Activated CD4-positive, alpha-beta T cell treated with anti-CD3 and anti-CD28 coated beads, Interleukin-2, Interleukin-6, amounts not matched to agents 100 ng/mL and 50 ng/mL, durations not matched to agents 16 hours and 8 hours (primary cell): ENCODE data around the gene TMPRSS9.
"Not testable (repeated sequence)": the region's sequence is repeated elsewhere in the genome, so short reads cannot be mapped to it uniquely, and the experiment has no call there.

ENCODE experiments used
- DNase-seq: peaks from one replicate; pipeline ENCODE4 v3.0.0-alpha.2; 2020

The TMPRSS9 gene

DNA sequence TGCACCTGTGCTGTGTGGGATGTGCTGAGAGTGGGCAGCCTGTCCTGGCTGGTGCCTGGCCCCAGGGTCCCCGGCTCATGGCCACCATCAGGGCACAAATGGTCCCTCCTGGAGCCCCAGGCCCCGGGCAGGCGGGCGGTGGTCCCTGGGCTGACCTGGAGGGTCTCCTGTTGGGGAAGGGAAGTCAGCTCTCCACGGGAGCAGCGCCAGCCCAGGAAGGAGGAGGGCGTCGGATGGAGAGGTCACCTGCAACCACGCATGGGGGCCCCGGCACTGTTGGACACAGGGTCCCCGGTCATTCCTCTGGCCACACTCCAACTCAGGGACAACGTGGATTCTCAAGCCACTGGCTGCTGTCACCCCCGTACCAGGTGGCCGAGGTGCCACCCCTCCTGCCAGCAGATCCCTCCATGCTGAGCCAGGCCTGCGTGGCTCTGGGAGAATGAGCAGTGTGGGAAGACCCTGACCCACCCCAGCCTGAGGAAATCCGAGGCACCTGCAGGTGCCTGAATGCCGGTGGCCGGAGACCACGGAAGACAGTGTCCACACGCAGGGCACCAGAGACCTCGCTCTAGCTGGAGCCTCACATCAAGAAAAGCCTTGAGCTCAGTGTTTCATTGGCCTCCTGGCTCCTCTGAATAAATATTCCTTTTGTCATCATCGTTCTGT lies 83.2 kb downstream of the TMPRSS9 start:
- no peak for DNase-seq

DNA sequence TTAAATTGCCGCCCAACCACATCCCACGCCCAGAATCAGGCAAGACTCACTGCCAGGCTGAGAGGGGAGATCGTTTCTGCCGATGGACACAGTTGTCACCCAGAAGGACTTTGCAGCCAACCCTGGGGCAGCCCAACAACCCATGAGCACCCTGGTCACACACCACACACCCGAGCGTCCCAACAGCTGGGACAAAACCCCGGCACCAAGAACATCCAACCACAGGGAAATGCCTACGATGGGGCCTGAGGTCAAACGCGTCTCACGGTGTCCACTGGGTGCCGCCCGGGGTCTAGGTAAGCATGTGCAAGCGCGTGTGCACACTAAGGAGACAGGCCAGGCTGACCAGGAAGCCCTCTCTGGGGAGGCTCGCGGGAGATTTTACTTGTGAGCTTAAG lies 83.7 kb downstream of the TMPRSS9 start:
- no peak for DNase-seq

DNA sequence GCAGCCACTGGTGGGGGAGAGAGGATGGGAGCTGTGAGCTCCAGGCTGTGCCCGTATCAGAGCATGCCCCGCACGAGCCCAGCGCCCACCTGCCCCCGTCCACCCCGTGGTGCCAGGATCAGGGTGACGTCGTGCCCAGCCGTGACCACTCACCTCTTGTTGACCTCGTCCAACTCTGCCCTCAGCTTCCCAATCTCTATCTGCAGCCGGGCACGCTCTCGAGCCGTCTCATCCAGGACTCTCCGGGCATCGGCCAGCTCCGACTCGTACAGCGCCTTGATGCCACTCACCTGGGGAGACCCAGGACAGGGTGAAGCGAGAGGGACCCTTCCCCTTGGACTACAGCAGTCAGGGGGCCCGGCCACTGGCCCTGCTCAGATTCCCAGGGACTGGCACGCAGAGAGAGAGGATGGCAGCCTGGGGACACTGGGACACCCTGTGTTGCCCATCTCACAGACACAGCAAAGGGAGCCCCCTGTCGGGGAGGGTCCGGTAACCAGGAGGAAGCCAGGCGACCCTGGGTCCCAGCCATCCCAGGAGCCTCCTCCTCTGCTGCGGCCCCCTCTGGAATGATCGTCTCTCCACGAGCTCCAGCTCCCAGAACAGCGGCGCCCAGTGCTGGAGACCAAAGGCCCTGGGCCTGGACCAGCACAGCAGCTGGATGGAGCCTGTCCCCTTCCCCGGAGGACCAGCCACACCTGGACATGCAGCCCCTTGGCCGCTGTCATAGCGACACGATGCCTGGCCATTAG lies 84.4 kb downstream of the TMPRSS9 start:
- no peak for DNase-seq

DNA sequence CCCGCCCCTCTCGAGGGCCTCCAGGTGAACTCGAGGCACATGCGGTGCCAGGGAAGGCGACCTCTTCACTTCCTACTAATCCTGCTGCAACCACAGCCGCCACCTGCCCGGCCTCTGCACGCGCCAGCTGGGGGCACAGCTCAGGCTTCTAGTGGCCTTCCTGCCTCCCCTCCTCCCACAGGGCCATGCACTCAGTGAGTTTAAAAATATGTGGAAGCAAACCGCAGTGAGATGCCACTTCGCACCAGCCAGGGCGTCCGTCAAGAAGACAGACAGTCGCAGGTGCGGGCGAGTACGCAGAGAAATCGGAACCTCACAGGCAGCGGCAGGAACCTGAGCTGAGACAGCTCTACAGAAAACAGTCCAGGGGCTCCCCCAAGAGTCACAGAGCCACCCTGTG lies 86.3 kb downstream of the TMPRSS9 start:
- no peak for DNase-seq

DNA sequence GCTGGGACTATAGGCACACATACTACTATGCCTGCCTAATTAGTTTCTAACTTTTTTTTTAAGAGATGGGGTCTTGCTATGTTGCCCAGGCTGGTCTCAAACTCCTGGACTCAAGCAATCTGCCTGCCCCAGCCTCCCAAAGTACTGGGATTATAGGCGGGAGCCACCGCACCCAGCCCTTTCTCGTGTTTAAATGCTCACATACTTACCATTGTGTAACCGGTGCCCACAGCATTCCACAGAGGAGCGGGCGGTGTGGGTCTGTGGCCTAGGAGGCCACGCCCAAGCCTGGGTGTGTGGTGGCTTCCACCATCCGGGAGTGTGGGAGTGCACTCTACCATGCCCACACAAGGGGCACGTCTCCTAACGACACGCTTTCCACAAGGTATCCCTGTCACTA lies 89.0 kb downstream of the TMPRSS9 start:
- DNase-seq = no peak

DNA sequence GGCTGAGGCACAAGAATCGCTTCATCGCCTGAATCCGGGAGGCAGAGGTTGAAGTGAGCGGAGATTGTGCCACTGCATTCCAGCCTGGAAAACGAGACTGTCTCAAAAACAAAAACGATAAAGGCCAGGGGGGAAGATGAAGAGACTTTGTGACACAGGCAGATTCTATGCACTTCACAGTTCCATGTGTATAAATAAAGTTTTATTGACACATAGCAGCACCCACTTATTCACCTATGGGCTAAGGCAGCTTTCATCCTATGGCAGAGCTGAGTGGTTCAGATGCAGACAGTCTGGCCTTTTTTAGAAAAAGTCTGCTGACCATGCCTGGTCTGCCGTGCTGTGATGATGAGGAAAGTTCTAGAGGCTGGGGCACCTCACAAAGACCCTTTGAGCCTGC lies 91.1 kb downstream of the TMPRSS9 start:
- DNase-seq = no peak

DNA sequence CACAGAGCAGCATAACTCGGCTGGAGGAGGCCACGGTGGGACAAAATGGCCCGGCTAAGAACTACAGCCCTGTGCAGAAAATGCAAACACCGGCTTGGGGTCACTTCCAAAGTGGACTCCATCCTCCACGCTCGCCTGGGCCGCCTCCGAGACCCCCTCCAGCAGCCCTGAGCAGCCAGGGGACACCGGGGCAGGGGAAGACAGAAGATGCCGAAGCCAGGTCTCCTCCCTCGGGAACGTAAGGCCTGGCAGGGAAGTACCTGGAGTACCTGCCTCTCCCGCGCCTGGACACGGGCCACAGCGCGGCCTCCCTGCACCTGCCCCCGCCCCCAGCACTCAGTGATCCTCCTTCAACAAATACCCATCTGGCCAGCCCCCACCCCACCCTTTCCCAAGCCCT lies 91.7 kb downstream of the TMPRSS9 start:
- no peak for DNase-seq

DNA sequence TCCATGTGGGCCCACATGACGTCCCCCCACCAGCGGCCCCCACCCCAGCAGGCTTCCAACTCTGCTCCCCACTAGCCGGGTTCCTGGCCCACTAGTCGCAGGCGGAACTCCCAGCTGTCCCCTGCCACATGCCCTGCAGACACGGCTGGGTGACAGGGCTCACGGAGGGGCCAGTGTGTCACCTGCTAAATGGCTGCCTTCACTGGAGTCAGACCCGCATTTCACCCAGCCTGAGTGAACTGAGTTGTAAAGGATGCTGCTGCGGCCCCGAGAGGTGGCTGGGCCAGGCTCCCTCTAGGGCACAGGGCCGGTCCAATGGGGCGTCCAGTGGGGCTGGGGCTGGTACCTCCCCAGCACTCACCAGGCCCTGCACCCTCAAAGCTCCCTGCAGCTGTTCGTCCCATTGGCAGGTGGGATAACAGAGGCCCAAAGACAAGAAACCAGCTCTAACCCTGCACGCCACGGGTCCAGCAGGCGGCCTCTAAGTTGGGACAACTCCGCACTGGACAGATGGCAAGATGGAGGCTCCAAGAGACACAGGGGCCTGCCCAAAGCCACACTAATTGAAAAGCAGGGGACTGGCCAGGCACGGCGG lies 93.5 kb downstream of the TMPRSS9 start:
- DNase-seq = no peak

DNA sequence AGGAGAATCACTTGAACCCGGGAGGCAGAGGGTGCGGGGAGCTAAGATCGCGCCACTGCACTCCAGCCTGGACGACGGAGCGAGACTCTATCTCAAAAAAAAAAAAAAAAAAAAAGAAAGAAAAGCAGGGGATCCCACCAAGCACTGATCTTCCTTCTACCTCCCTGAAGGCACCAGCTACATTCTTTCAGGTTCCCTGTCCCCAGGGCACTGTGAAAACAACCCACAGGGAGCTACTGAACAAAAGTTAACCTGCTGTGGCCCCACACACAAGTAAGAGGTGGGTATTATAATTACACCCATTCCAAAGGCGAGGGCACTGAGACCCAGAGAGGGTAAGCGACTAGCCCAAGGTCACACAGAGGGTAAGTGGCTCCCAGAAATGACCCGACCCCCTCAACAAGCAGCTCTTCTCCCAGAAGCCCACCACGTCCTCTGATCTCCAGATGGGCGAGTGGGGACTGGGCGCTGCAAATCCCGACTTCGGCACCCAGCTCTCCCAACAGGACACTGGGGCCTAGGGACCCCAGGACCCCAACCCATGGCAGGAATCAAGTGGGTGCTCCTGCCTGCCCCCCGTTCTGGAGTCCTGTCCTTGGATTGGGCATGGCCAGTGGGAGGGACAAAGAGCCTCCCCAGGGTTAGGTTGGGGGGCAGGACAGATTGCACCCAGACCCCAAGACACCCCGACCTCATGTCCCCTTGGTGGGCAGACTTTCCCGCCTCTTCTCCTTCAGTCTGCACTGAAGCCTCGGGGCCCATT lies 94.3 kb downstream of the TMPRSS9 start:
- DNase-seq = no peak

DNA sequence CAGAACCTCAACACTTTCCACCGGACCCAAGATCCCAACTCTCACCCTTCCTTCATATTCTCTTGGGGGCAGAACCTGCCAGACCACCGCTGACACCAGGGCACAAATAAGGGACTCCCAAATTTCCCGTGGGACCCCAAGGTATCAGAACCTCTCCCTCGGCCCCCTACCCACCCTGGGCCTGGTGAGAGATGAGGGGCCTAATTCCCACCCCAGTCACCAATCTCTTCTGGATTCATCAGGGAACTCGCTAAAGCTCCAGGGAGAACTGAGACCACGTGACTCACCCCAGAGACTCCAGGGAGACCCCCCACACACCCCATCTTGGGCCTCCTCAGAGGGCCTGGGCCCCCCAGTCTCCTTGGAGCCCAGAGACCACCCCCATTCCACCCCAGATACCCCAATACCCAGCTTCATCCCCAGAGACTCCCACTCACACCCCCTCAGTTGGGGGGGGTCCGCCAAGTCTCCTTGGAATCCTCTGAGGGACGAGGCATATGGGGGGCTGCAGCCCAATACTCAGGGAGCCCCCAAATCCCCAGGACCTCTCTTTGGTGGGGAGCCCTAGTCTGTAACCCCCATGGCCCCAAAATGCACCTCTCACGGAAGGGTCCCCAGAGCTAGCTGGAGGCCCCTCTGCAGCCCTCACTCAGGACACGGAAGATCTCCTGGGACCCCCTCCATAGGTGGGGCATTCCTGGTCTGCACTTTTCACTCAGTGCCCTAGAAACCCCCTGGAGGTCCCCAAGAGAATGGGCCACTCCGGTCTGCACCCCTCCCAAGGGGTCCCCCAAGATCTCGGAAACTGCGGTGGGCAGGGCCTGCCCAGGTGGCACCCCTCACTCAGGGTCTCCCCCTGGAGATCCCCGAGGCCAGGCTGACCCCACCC lies 95.1 kb downstream of the TMPRSS9 start:
- DNase-seq = no peak

DNA sequence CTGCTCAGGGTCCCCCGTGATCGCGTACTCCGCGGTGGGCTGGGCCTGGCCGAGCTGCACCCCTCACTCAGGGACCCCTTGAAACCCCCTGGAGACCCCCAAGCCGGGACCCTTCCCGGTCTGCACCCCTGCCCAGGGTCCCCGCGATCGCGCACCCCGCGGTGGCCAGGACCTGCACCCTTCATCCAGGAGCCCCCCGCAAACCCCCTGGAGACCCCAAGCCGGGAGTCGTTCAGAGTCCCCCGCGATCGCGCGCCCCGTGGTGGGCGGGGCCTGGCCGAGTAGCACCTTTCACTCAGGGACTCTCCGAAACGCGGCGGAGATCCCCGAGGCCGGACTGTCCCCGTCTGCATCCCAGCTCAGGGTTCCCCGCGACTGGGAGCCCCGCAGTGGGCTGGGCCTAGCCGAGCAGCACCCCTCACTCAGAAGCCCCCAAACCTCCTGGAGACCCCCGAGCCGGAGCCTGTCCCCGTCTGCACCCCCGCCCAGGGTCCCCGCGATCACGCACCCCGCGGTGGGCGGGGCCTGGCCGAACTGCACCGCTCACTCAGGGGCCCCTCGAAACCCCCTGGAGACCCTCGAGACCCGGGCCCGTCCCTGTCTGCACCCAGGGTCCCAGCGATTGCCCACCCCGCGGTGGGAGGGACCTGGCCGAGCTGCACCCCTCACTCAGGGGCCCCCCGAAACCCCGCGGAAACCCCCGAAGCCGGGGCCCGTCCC lies 95.9 kb downstream of the TMPRSS9 start:
- peak; percentile 62 for DNase-seq

DNA sequence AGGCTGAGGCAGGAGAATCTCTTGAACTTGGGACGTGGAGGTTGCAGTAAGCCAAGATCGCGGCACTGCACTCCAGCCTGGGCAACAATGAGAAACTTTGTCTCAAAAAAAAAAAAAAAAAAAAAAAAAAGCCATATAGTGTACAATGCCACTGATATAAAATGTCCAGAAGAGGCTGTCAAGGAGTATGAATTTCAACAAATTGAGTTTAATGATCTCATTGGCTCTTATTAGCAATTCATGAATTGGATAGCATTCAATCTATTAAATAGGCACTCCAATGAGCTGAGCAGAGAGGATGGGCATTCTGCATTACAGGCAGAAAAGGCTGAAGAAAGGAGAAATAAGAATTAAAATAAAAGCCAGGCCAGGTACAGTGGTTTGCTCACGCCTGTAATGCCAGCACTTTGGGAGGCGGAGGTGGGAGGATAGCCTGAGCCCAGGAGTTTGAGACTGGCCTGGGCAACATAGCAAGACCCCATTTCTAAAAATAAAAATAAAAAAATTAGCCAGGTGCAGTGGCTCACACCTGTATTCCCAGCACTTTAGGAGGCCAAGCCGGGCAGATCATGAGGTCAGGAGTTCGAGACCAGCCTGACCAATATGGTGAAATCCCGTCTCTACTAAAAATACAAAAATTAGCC lies 97.5 kb downstream of the TMPRSS9 start:
- DNase-seq = no peak

DNA sequence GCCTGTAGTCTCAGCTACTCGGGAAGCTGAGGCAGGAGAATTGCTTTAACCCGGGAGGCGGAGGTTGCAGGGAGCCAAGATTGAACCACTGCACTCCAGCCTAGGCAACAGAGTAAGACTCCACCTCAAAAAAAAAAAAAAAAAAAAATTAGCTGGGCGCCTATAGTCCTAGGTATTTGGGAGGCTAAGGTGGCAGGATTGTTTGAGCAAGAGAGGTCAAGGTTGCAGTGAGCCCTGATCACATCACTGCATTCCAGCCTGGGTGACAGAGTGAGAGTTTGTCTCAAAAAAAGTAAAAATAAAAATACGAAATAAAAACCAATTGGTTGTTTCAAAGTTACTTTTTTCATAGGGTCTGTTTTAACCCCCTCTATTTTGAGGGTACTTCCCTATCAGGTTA lies 98.0 kb downstream of the TMPRSS9 start:
- no peak for DNase-seq

DNA sequence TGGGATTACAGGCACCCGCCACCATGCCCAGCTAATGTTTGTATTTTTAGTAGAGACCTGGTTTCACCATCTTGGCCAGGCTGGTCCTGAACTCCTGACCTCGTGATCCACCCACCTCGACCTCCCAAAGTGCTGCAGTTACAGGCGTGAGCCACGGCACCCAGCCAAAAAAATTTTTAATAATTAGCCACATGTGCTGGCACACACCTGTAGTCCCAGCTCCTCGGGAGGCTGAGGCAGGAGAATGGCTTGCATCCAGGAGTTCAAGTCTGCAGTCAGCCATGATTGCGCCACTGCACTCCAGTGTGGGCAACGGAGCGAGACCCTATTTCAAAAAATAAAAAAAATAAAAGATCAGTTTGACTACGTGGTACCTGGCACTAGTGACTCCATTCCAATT lies 98.7 kb downstream of the TMPRSS9 start:
- DNase-seq = not testable (repeated sequence)

DNA sequence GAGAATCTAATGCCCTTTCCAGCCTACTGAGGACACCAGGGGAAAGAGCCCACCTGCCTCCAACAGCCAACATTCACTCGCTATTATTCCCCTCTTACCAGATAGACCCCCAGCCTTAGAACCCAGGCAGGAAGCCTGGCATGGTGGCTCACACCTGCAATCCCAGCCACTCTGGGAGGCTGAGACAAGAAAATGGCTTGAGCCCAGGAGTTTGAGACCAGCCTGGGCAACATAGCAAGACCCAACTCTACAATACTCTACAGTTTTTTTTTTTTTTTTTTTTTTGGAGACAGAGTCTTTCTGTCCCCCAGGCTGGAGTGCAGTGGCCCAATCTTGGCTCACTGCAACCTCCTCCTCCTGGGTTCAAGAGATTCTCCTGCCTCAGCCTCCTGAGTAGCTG lies 100.2 kb downstream of the TMPRSS9 start:
- DNase-seq = no peak

DNA sequence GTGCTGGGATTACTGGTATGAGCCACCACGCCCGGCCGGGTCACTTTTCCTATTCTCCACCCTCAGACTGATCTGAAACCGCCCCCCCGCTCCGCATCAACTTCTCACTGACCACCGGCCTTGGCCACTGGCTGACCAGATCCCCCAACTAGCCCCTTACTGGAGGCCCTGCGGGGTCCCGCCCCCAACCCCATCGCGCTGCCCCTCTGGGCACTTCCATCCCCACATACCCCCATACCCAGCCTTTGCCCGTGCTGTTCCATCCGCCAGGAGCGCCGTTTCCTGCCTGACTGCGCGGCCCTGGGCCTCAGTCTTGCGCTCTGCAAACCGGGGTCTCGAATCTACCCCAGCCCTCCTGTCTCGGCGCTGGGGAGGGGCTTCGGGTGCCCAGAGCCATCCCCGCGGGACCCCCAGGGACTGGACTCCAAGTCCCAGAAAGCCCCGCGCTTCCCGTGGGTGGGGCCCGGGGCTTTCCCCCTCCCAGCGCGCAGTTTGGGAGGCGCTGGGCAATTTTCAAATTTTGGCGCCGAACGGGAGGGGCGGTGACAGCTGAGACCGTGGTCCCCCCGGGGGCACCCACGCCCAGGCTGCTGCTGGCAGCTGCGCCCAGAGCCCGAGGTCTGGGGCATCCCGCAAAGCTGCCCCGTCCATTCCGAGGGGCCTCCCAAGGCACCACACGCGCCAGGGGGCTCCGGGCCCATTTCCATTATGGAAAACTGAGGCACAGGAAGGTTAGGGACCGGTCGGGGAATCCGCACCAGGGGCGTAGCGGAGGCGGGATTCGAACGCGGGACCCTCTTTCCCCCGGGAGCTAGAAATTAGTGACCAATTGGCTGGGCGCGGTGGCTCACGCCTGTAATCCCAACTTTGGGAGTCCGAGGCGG lies 101.9 kb downstream of the TMPRSS9 start:
- peak; percentile 86 for DNase-seq

DNA sequence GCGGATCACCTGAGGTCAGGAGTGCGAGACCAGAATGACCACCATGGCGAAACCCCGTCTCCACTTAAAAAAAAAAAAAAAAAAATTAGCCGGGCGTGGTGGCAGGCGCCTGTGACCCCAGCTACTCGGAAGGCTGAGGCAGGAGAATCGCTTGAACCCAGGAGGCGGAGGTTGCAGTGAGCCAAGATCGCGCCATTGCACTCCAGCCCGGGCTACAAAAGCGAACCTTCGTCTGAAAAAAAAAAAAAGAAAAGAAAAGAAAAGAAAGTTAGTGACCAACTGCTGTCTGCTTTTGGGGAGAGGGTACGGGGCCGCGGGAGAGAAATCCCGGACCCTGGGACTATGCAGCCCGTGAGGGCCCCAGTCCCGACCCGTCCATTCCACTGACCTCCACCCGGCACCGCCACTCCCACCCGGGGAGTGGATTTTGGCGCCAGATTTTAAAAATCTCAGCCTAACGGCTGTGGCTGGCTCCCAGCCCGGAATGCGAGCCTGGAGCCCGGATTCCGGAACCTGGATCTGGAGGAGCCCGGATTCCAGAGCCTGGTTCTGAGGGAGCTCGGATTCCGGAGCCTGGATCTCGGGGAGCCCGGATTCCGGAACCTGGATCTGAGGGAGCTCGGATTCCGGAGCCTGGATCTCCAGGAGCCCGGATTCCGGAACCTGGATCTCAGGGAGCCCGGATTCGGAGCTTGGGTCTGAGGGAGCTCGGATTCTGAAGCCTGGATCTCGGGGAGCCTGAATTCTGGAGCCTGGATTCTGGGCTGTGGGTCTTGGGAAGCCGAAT lies 102.8 kb downstream of the TMPRSS9 start:
- DNase-seq = no peak

DNA sequence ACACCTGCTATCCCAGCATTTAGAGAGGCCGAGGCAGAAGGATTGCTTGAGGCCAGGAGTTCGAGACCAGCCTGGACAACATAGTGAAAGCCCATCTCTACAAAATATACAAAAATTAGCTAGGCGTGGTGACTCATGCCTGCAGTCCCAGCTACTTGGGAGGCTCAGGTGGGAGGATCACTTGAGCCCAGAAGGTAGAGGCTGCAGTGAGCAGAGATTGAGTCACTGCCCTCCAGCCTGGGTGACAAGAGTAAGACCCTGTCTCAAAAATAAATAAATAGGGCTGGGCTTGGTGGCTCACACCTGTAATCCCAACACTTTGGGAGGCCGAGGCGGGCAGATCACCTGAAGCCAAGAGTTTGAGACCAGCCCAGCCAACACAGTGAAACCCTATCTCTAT lies 103.6 kb downstream of the TMPRSS9 start:
- DNase-seq = not testable (repeated sequence)

DNA sequence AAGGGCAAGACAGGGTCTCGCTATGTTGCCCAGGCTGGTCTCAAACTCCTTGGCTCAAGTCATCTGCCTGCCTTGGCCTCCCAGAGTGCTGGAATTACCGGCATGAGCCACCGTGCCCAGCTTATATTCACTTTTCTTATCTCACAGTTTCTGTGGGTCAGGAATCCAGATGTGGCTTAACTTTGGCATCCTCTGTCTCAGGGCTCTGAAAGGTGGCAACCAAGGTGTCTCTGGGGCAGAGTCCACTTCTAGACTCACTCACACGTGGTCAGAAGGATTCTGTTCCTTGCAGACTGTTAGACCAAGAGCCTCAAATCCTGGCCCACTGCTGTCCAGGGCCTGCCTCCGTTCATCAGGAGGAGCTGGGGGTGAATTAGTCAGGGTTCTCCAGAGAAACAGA lies 104.3 kb downstream of the TMPRSS9 start:
- no peak for DNase-seq
